ENCODE measurements around the gene CARTPT. TPM values are rescaled to one million over a fixed set of nuclear protein-coding genes. Genes with fewer than 3 reads are reported as not detected.

Gene CARTPT
- total RNA-seq, 4 donors from 2014 or later: not detected

- TF ChIP-seq, protein P1, sequence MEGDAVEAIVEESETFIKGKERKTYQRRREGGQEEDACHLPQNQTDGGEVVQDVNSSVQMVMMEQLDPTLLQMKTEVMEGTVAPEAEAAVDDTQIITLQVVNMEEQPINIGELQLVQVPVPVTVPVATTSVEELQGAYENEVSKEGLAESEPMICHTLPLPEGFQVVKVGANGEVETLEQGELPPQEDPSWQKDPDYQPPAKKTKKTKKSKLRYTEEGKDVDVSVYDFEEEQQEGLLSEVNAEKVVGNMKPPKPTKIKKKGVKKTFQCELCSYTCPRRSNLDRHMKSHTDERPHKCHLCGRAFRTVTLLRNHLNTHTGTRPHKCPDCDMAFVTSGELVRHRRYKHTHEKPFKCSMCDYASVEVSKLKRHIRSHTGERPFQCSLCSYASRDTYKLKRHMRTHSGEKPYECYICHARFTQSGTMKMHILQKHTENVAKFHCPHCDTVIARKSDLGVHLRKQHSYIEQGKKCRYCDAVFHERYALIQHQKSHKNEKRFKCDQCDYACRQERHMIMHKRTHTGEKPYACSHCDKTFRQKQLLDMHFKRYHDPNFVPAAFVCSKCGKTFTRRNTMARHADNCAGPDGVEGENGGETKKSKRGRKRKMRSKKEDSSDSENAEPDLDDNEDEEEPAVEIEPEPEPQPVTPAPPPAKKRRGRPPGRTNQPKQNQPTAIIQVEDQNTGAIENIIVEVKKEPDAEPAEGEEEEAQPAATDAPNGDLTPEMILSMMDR (IDR thresholded peaks at IDR 0.05; ENCODE audit: low read depth): no peak
Observed at GRCh38 chr5:71703941-71704340, 15.1 kb upstream of the CARTPT start.

DNA sequence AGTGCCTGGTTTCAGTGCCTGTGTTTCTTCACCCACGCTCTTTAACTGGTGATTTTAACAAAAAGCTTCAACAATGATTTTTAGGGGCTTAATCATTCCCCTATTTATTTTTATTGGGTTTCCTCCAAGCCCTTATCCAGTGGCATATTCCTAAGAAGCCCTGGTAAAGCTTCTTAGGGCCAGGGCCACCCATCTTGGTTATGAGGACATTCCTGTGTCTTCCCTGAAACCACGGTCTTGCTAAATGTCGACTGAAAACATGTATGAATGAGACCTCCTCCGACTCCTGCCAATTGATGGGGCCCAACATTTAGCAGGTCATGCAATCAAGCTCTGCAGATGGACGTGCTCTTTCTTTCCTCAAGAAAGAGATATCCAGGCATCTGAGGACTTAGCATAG lies 13.7 kb upstream of the CARTPT start:
- TF ChIP-seq, protein P1 (IDR thresholded peaks at IDR 0.05; ENCODE audit: low read depth): no peak

DNA sequence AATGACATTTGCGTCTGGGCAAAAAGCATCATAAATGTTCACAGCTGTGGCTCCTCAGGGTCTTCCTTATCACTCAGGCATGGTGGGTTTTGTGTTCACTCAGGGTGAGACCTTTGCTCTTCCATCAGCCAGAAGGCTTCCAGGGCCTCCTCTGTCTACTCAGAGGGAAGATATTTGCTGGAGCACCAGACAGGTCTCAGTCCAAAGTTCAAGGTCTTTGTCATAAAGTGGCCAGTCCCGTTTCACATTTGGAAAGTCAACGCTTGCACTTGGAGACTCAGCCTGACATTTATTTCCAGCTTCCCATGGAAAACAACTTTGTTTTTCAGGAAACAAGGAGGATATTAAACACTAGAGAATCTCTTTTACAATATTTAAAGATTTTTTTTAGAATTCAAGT lies 12.2 kb upstream of the CARTPT start:
- TF ChIP-seq, protein P1 (IDR thresholded peaks at IDR 0.05; ENCODE audit: low read depth): no peak

GRCh38 chr5:71711610-71712009 lies 7.5 kb upstream of the CARTPT start:
- TF ChIP-seq, protein P1 (IDR thresholded peaks at IDR 0.05; ENCODE audit: low read depth): no peak

GRCh38 chr5:71714911-71715310 lies 4.2 kb upstream of the CARTPT start:
- TF ChIP-seq, protein P1 (IDR thresholded peaks at IDR 0.05; ENCODE audit: low read depth): no peak

- TF ChIP-seq, protein P1 (IDR thresholded peaks at IDR 0.05; ENCODE audit: low read depth): no peak
Observed at GRCh38 chr5:71727978-71728377, 8.9 kb downstream of the CARTPT start.

DNA sequence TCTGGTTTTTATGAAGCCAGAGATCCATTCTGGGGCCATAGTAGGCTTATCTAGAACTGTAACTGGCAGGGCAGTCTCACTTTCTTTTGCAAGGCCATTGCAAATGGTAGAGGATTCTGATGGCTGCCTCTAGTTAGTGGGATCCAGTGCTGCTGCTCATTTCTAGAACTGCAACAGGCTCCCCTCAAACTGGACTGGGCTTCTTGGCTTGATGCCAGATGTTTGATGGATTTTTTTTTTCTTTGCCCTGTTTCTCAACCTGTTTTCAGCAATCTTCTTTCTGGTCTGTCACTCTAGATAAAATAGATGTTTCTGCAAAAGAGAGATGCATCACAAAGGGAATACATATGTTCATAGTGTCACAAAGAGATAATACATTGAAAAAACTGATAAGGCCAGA lies 11.9 kb downstream of the CARTPT start:
- TF ChIP-seq, protein P1 (IDR thresholded peaks at IDR 0.05; ENCODE audit: low read depth): no peak
